Activated CD4-positive, CD25-positive, alpha-beta regulatory T cell (primary cell): ENCODE data around the gene RAP2B.
A peak's percentile ranks its signal among the peaks of the same experiment; 100 is the strongest.
"Not testable (repeated sequence)": the region's sequence is repeated elsewhere in the genome, so short reads cannot be mapped to it uniquely, and the experiment has no call there.

Source experiments
- DNase-seq, 4 experiments: peaks; one replicate each; lab custom pipeline; 2025; lab: John Stamatoyannopoulos, UW

RAP2B gene

GRCh38 chr3:153193786-153194476 is 31.9 kb downstream of the RAP2B start:
- not testable (repeated sequence) for DNase-seq

- no peak for DNase-seq
Measured at GRCh38 chr3:153195349-153195879, 33.4 kb downstream of the RAP2B start.

- peak in 1 of 4 experiments; percentile 2 for DNase-seq
Measured at GRCh38 chr3:153209596-153209995, 47.6 kb downstream of the RAP2B start.

GRCh38 chr3:153210146-153210545 is 48.1 kb downstream of the RAP2B start:
- no peak for DNase-seq

GRCh38 chr3:153210660-153211059 is 48.6 kb downstream of the RAP2B start:
- no peak for DNase-seq

GRCh38 chr3:153215497-153215896 is 53.5 kb downstream of the RAP2B start:
- DNase-seq: no peak

GRCh38 chr3:153215966-153216365 is 53.9 kb downstream of the RAP2B start:
- DNase-seq: no peak

GRCh38 chr3:153216928-153217327 is 54.9 kb downstream of the RAP2B start:
- DNase-seq: no peak

GRCh38 chr3:153219146-153219545 is 57.1 kb downstream of the RAP2B start:
- no peak for DNase-seq
